HCT116 (cell line): Measurements from ENCODE around the gene CELF2. TPM values are rescaled to one million over a fixed set of nuclear protein-coding genes. Genes with fewer than 3 reads are reported as not detected.

Experiments
- ATAC-seq: fragments of 200-7000 bp; cut with Tn5 transposase; 2 replicates; pipeline ENCODE4 v1.9.1; 2020; ENCODE audit warnings: mild to moderate bottlenecking, moderate library complexity
- BruUV-seq: library from RNA; stranded (reverse); fragments of 400-500 nt; replicated peaks from 2 replicates; lab custom pipeline; 2021; lab: Mats Ljungman, UMichigan
- CTCF ChIA-PET: fragments of 300-600 bp; sonication (Branson Sonifier 250); formaldehyde crosslinking; loops from one replicate; lab custom pipeline; 2021; ENCODE audit warnings: antibody characterized with exemption; lab: Charles Lee
- POLR2A ChIA-PET: fragments of 300-600, 350-600 bp; sonication (Branson Sonifier 250); formaldehyde crosslinking; loops from one replicate; lab custom pipeline; 2021; ENCODE audit warnings: antibody characterized with exemption; lab: Charles Lee
- RAD21 ChIA-PET, 2 experiments: fragments of 300-600 bp; sonication (Branson Sonifier 250); formaldehyde crosslinking; loops; one replicate each; lab custom pipeline; 2023; ENCODE audit warnings: low total read pairs in 2 of 2; ENCODE audit not compliant: uncharacterized antibody in 2 of 2, unreplicated experiment in 2 of 2, low non-redundant PET in 1 of 2; lab: Charles Lee
- DNase-seq: peaks from one replicate; pipeline ENCODE4 v3.0.0-alpha.2; 2010; ENCODE audit warnings: low read depth, low spot score
- H2AFZ ChIP-seq: fragments of 200-600 bp; shearing (Covaris generic), sonication (generic); 2 replicates; pipeline ENCODE4 v1.6.1; 2017; ENCODE audit warnings: low read depth, mixed run types, mixed read lengths, antibody characterized with exemption, low read length; ENCODE audit not compliant: poor library complexity, severe bottlenecking
- H3K27ac ChIP-seq: 2 replicates; pipeline ENCODE4 v1.5.1; 2012; ENCODE audit warnings: low read depth, low read length
- H3K27me3 ChIP-seq: fragments of 200-600 bp; sonication (generic); 2 replicates; pipeline ENCODE4 v1.6.1; 2016; ENCODE audit warnings: mixed run types, low read length, mixed read lengths; ENCODE audit not compliant: insufficient read depth
- H3K36me3 ChIP-seq, 2 experiments: fragments of 200-500 bp in 1 of 2; fragments of 200-600 bp in 1 of 2; sonication (Bioruptor generic) in 1 of 2; sonication (generic) in 1 of 2; 2 replicates each; pipeline versions ENCODE4 v1.5.1 to v1.6.1; 2014 to 2016; ENCODE audit warnings: low read length in 2 of 2, inconsistent platforms in 1 of 2, mixed read lengths in 1 of 2, mixed run types in 1 of 2; ENCODE audit not compliant: insufficient read depth in 2 of 2, control insufficient read depth in 1 of 2
- H3K4me1 ChIP-seq, 2 experiments: fragments of 200-600 bp in 1 of 2; sonication (generic) in 1 of 2; 2 replicates each; pipeline versions ENCODE4 v1.5.1 to v1.6.1; 2012 to 2017; ENCODE audit warnings: low read length in 2 of 2, inconsistent platforms in 1 of 2, mild to moderate bottlenecking in 1 of 2, mixed read lengths in 1 of 2, mixed run types in 1 of 2, moderate library complexity in 1 of 2; ENCODE audit not compliant: insufficient read depth in 2 of 2, control insufficient read depth in 1 of 2
- H3K4me2 ChIP-seq: fragments of 200-600 bp; sonication (generic); 2 replicates; pipeline ENCODE4 v1.6.1; 2017; ENCODE audit warnings: mixed run types, low read length, mixed read lengths
- H3K4me3 ChIP-seq, 2 experiments: fragments of 200-600 bp in 1 of 2; sonication (generic) in 1 of 2; replicated peaks in 1 of 2; 2 replicates each; pipeline ENCODE4 v1.5.1; 2011 to 2016; ENCODE audit warnings: low read length in 2 of 2, control low read depth in 1 of 2, low read depth in 1 of 2, mild to moderate bottlenecking in 1 of 2, mixed read lengths in 1 of 2, mixed run types in 1 of 2
- H3K79me2 ChIP-seq: fragments of 200-600 bp; sonication (generic); 2 replicates; pipeline ENCODE4 v1.6.1; 2017; ENCODE audit warnings: mild to moderate bottlenecking, mixed run types, low read length, moderate library complexity, mixed read lengths; ENCODE audit not compliant: insufficient read depth
- H3K9ac ChIP-seq: fragments of 200-600 bp; sonication (generic); 2 replicates; pipeline ENCODE4 v1.6.1; 2016; ENCODE audit warnings: low read length, mixed read lengths
- H3K9me2 ChIP-seq: fragments of 200-600 bp; sonication (generic), shearing (Covaris generic); 2 replicates; pipeline ENCODE4 v1.6.1; 2017; ENCODE audit warnings: mixed run types, mild to moderate bottlenecking, moderate library complexity; ENCODE audit not compliant: insufficient read depth
- H3K9me3 ChIP-seq, 2 experiments: fragments of 200-500 bp in 1 of 2; fragments of 200-600 bp in 1 of 2; sonication (Bioruptor generic) in 1 of 2; sonication (generic) in 1 of 2; 2 replicates each; pipeline ENCODE4 v1.6.1; 2014 to 2017; ENCODE audit warnings: low read length in 2 of 2, mixed read lengths in 2 of 2, inconsistent platforms in 1 of 2, low read depth in 1 of 2, mild to moderate bottlenecking in 1 of 2, mixed run types in 1 of 2, moderate library complexity in 1 of 2; ENCODE audit not compliant: control insufficient read depth in 1 of 2, insufficient read depth in 1 of 2
- H4K20me1 ChIP-seq: fragments of 200-600 bp; sonication (generic), shearing (Covaris generic); 2 replicates; pipeline ENCODE4 v1.6.1; 2017; ENCODE audit warnings: mixed run types, mild to moderate bottlenecking, moderate library complexity; ENCODE audit not compliant: insufficient read depth
- TCF7L2 ChIP-seq: IDR thresholded peaks from 2 replicates; pipeline ENCODE4 v1.7.0; 2011; ENCODE audit warnings: borderline replicate concordance, inconsistent platforms; ENCODE audit not compliant: insufficient read depth, insufficient read length; ENCODE audit errors: extremely low read depth
- ZFX ChIP-seq: fragments of 450-650 bp; IDR thresholded peaks from 2 replicates; pipeline ENCODE4 v1.6.1; 2017
- ZNF274 ChIP-seq: fragments of 200-500 bp; sonication (Bioruptor generic); IDR thresholded peaks from 2 replicates; pipeline ENCODE4 v1.6.1; 2014; ENCODE audit warnings: mild to moderate bottlenecking, low read depth, low read length, inconsistent platforms
- intact Hi-C: fragments of 100-400 bp; cut with micrococcal nuclease; formaldehyde crosslinking; loops from 2 replicates; pipeline ENCODE4 v1.10.0; 2022
- total RNA-seq: library from RNA; stranded (reverse); gene quantifications from one replicate; pipeline ENCODE4 v1.2.1, GENCODE V29; 2021; ENCODE audit not compliant: unreplicated experiment
- TF ChIP-seq, protein P1 (sequence below): IDR thresholded peaks from 2 replicates; pipeline ENCODE4 v1.6.1; 2012
- TF ChIP-seq, protein P2 (sequence below): IDR thresholded peaks from 2 replicates; pipeline ENCODE4 v1.6.1; 2011; ENCODE audit warnings: mild to moderate bottlenecking, low read length, moderate library complexity; ENCODE audit not compliant: insufficient replicate concordance; ENCODE audit errors: extremely low read depth

Gene CELF2
- total RNA-seq, 1 experiment from 2014 or later, result 0.66 TPM

DNA sequence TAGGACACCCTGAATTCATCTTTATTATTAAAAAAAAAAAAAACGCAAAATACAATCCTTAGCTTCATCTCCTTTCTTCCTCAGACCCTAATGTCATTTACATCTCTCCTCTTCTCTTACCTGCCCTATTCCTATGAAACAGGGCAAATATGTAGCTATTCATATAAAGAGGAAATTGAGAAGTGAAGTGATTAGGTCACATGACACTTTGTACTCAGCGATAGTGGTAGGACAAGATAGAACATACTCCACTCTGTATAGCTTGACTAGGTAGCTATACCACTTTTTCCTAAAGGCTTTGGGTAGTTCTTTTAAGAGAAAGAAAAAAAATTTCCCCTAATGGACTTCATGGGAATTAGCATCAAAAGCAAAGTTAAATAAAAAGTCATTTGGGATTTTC lies 6.2 kb upstream of the CELF2 start:
- DNase-seq, result no peak
- Histone ChIP-seq H3K36me3 (no peaks in the 10 kb centered on the region), H3K79me2 (no peaks in the 10 kb centered on the region), H3K4me1 (no peaks in the 10 kb centered on the region), H3K4me2 (no peak overlapping the region), H3K4me3 (no peak overlapping the region), H3K9me3 (peaks cover 0 to 13% of the 10 kb centered on the region in 2 experiments; a peak in 2 of 4 replicates), H3K9ac (no peak overlapping the region), H3K9me2 (no peaks in the 10 kb centered on the region), H2AFZ (no peak overlapping the region), H3K27ac (no peak overlapping the region), H4K20me1 (no peaks in the 10 kb centered on the region), H3K27me3 (no peaks in the 10 kb centered on the region)
- TF ChIP-seq, protein P1, sequence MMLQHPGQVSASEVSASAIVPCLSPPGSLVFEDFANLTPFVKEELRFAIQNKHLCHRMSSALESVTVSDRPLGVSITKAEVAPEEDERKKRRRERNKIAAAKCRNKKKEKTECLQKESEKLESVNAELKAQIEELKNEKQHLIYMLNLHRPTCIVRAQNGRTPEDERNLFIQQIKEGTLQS, result no peak
- BruUV-seq, result no TSS peak
- ChIA-PET RAD21 (no interaction called here), POLR2A (no interaction called here), CTCF (no interaction called here)
- intact Hi-C loops, result no loop called here
- ATAC-seq, result no peak

DNA sequence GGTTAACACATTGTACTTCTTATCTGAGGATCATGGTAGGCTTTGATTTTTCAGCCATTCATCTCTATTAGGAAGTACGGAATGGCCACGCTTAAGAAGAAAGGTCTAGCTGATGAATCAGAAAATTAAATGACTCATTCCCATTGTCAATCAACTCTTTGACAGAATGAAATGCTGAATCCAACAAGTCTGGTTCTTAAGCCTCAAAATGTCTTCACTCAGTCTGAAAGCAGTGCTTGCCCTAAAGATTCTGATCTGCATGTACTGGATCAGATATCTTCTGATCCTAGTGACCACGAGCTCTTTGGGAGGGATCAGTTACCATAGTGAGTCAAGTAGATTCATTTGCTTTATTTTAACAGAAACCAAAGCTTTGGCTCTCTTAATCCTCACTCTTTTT lies 5.7 kb upstream of the CELF2 start:
- Histone ChIP-seq H3K36me3 (no peaks in the 10 kb centered on the region), H3K9me3 (peaks cover 0 to 13% of the 10 kb centered on the region in 2 experiments; a peak in 2 of 4 replicates), H3K27ac (no peak overlapping the region), H3K9ac (no peak overlapping the region), H3K79me2 (no peaks in the 10 kb centered on the region)
- no peak for TF ChIP-seq ZFX
- TF ChIP-seq ZNF274, result no peak
- TF ChIP-seq TCF7L2, result peak; percentile 62
- TF ChIP-seq, protein P2, sequence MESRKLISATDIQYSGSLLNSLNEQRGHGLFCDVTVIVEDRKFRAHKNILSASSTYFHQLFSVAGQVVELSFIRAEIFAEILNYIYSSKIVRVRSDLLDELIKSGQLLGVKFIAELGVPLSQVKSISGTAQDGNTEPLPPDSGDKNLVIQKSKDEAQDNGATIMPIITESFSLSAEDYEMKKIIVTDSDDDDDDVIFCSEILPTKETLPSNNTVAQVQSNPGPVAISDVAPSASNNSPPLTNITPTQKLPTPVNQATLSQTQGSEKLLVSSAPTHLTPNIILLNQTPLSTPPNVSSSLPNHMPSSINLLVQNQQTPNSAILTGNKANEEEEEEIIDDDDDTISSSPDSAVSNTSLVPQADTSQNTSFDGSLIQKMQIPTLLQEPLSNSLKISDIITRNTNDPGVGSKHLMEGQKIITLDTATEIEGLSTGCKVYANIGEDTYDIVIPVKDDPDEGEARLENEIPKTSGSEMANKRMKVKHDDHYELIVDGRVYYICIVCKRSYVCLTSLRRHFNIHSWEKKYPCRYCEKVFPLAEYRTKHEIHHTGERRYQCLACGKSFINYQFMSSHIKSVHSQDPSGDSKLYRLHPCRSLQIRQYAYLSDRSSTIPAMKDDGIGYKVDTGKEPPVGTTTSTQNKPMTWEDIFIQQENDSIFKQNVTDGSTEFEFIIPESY, result no peak
- TF ChIP-seq, all 23 proteins: peak for 1
- Histone ChIP-seq H3K4me3 (no peak overlapping the region), H3K4me2 (no peak overlapping the region), H4K20me1 (no peaks in the 10 kb centered on the region), H3K4me1 (no peaks in the 10 kb centered on the region), H3K27me3 (no peaks in the 10 kb centered on the region), H2AFZ (no peak overlapping the region), H3K9me2 (no peaks in the 10 kb centered on the region)
- ChIA-PET RAD21 (no interaction called here), POLR2A (no interaction called here), CTCF (no interaction called here)
- ATAC-seq (no peak), DNase-seq (no peak)
- intact Hi-C loops, result no loop called here
- no TSS peak for BruUV-seq
